ENCODE measurements around the gene RGS10. TPM values are rescaled to one million over a fixed set of nuclear protein-coding genes. Genes with fewer than 3 reads are reported as not detected.
A peak's percentile ranks its signal among the peaks of the same experiment; 100 is the strongest.

RGS10 gene
- polyA plus RNA-seq, 1 donor from 2014 or later = 42.7 TPM

GRCh38 chr10:119517235-119518141 lies 25.0 kb downstream of the RGS10 start:
- Mint-ChIP-seq H3K36me3 (no peaks in the 10 kb centered on the region), H3K4me3 (peak overlapping the region; percentile 44 to 87 (median 75)), H3K4me1 (peaks cover 15 to 30% (median 26%) of the 10 kb centered on the region in 3 donors), H3K27ac (peak overlapping the region; percentile 68 to 96 (median 86)), H3K9me3 (no peaks in the 10 kb centered on the region), H3K27me3 (no peaks in the 10 kb centered on the region)

GRCh38 chr10:119516381-119517234 lies 25.9 kb downstream of the RGS10 start:
- Mint-ChIP-seq H3K4me3 (peak overlapping the region; percentile 44 to 87 (median 64)), H3K36me3 (no peaks in the 10 kb centered on the region), H3K4me1 (peaks cover 15 to 30% (median 26%) of the 10 kb centered on the region in 3 donors), H3K27ac (peak overlapping the region; percentile 68 to 96 (median 86)), H3K27me3 (no peaks in the 10 kb centered on the region), H3K9me3 (no peaks in the 10 kb centered on the region)

- no peaks in the 10 kb centered on the region for H3K36me3 Mint-ChIP-seq
- no peaks in the 10 kb centered on the region for H3K27me3 Mint-ChIP-seq
- H3K27ac Mint-ChIP-seq = peak overlapping the region in 1 of 3 donors; percentile 96
- peaks cover 15 to 30% (median 26%) of the 10 kb centered on the region in 3 donors for H3K4me1 Mint-ChIP-seq
- no peak overlapping the region for H3K4me3 Mint-ChIP-seq
- H3K9me3 Mint-ChIP-seq = no peaks in the 10 kb centered on the region
Measured at GRCh38 chr10:119515511-119516045, 26.9 kb downstream of the RGS10 start.

GRCh38 chr10:119514819-119515218 lies 27.7 kb downstream of the RGS10 start:
- peaks cover 15 to 30% (median 26%) of the 10 kb centered on the region in 3 donors for H3K4me1 Mint-ChIP-seq
- no peaks in the 10 kb centered on the region for H3K27me3 Mint-ChIP-seq
- no peaks in the 10 kb centered on the region for H3K9me3 Mint-ChIP-seq
- peak overlapping the region in 1 of 3 donors; percentile 27 for H3K27ac Mint-ChIP-seq
- H3K36me3 Mint-ChIP-seq = peaks cover 2% of the 10 kb centered on the region
- peak overlapping the region in 1 of 4 donors; percentile 9 for H3K4me3 Mint-ChIP-seq

GRCh38 chr10:119511828-119512515 lies 30.5 kb downstream of the RGS10 start:
- Mint-ChIP-seq H3K36me3 (peaks cover 6% of the 10 kb centered on the region), H3K4me3 (no peak overlapping the region), H3K9me3 (no peaks in the 10 kb centered on the region), H3K27me3 (no peaks in the 10 kb centered on the region), H3K4me1 (peaks cover 5 to 11% (median 7%) of the 10 kb centered on the region in 3 donors), H3K27ac (no peak overlapping the region)

GRCh38 chr10:119509909-119510451 lies 32.5 kb downstream of the RGS10 start:
- no peak overlapping the region for H3K4me3 Mint-ChIP-seq
- no peaks in the 10 kb centered on the region for H3K27me3 Mint-ChIP-seq
- H3K9me3 Mint-ChIP-seq = no peaks in the 10 kb centered on the region
- no peaks in the 10 kb centered on the region for H3K4me1 Mint-ChIP-seq
- H3K27ac Mint-ChIP-seq = no peak overlapping the region
- peaks cover 11% of the 10 kb centered on the region for H3K36me3 Mint-ChIP-seq

- H3K9me3 Mint-ChIP-seq = no peaks in the 10 kb centered on the region
- H3K36me3 Mint-ChIP-seq = peaks cover 11% of the 10 kb centered on the region
- no peak overlapping the region for H3K4me3 Mint-ChIP-seq
- peaks cover 2 to 7% (median 3%) of the 10 kb centered on the region in 3 donors for H3K4me1 Mint-ChIP-seq
- no peaks in the 10 kb centered on the region for H3K27me3 Mint-ChIP-seq
- H3K27ac Mint-ChIP-seq = peak overlapping the region in 1 of 3 donors; percentile 75
Measured at GRCh38 chr10:119507115-119507514, 35.4 kb downstream of the RGS10 start.

GRCh38 chr10:119505588-119506315 lies 36.8 kb downstream of the RGS10 start:
- H3K36me3 Mint-ChIP-seq = peaks cover 13% of the 10 kb centered on the region
- no peaks in the 10 kb centered on the region for H3K27me3 Mint-ChIP-seq
- peak overlapping the region in 1 of 3 donors; percentile 26 for H3K27ac Mint-ChIP-seq
- H3K4me3 Mint-ChIP-seq = peak overlapping the region in 1 of 4 donors; percentile 10
- no peaks in the 10 kb centered on the region for H3K9me3 Mint-ChIP-seq
- H3K4me1 Mint-ChIP-seq = peaks cover 5 to 9% (median 6%) of the 10 kb centered on the region in 3 donors

- peak overlapping the region in 1 of 3 donors; percentile 3 for H3K27ac Mint-ChIP-seq
- no peaks in the 10 kb centered on the region for H3K27me3 Mint-ChIP-seq
- no peaks in the 10 kb centered on the region for H3K9me3 Mint-ChIP-seq
- H3K36me3 Mint-ChIP-seq = peaks cover 11% of the 10 kb centered on the region
- peaks cover 5 to 9% (median 6%) of the 10 kb centered on the region in 3 donors for H3K4me1 Mint-ChIP-seq
- H3K4me3 Mint-ChIP-seq = no peak overlapping the region
Measured at GRCh38 chr10:119505131-119505551, 37.4 kb downstream of the RGS10 start.

- no peak overlapping the region for H3K4me3 Mint-ChIP-seq
- H3K27ac Mint-ChIP-seq = peak overlapping the region in 1 of 3 donors; percentile 3
- no peaks in the 10 kb centered on the region for H3K27me3 Mint-ChIP-seq
- peaks cover 5 to 9% (median 6%) of the 10 kb centered on the region in 3 donors for H3K4me1 Mint-ChIP-seq
- peaks cover 11% of the 10 kb centered on the region for H3K36me3 Mint-ChIP-seq
- H3K9me3 Mint-ChIP-seq = no peaks in the 10 kb centered on the region
Measured at GRCh38 chr10:119504651-119505050, 37.9 kb downstream of the RGS10 start.

- H3K27ac Mint-ChIP-seq = no peak overlapping the region
- no peaks in the 10 kb centered on the region for H3K9me3 Mint-ChIP-seq
- no peak overlapping the region for H3K4me3 Mint-ChIP-seq
- H3K4me1 Mint-ChIP-seq = peaks cover 5 to 10% (median 9%) of the 10 kb centered on the region in 3 donors
- no peaks in the 10 kb centered on the region for H3K27me3 Mint-ChIP-seq
- peaks cover 13% of the 10 kb centered on the region for H3K36me3 Mint-ChIP-seq
Measured at GRCh38 chr10:119503821-119504220, 38.7 kb downstream of the RGS10 start.

- Mint-ChIP-seq H3K4me1 (peaks cover 5 to 10% (median 9%) of the 10 kb centered on the region in 3 donors), H3K36me3 (peaks cover 10% of the 10 kb centered on the region), H3K9me3 (no peaks in the 10 kb centered on the region), H3K27ac (peak overlapping the region in 1 of 3 donors; percentile 81), H3K4me3 (no peak overlapping the region), H3K27me3 (no peaks in the 10 kb centered on the region)
Measured at GRCh38 chr10:119502618-119503155, 39.8 kb downstream of the RGS10 start.

- peak overlapping the region in 1 of 4 donors; percentile 79 for H3K4me3 Mint-ChIP-seq
Measured at GRCh38 chr10:119502209-119502608, 40.3 kb downstream of the RGS10 start.

More at GRCh38 chr10:119502209-119502608, 40.3 kb downstream of the RGS10 start:
- Mint-ChIP-seq H3K9me3 (no peaks in the 10 kb centered on the region), H3K27me3 (no peaks in the 10 kb centered on the region), H3K4me1 (peaks cover 5 to 10% (median 9%) of the 10 kb centered on the region in 3 donors), H3K36me3 (peaks cover 10% of the 10 kb centered on the region), H3K27ac (peak overlapping the region in 2 of 3 donors; percentile 57 to 81)
